Epithelial cell of esophagus (primary cell): ENCODE data around the gene CIDEC.
"Not testable (repeated sequence)": the region's sequence is repeated elsewhere in the genome, so short reads cannot be mapped to it uniquely, and the experiment has no call there.

Source experiments
- DNase-seq: peaks from one replicate; pipeline ENCODE4 v3.0.0; 2010; ENCODE audit warnings: low read depth
- H3K4me3 ChIP-seq: 2 replicates; pipeline ENCODE4 v1.5.1; 2011; ENCODE audit warnings: mild to moderate bottlenecking, low read length, control low read depth
- CTCF ChIP-seq: IDR thresholded peaks from 2 replicates; pipeline ENCODE4 v1.5.1; 2011; ENCODE audit warnings: low read depth, mild to moderate bottlenecking, low read length, control low read depth, inconsistent platforms; ENCODE audit not compliant: insufficient read depth; ENCODE audit errors: missing control alignments

The CIDEC gene

DNA sequence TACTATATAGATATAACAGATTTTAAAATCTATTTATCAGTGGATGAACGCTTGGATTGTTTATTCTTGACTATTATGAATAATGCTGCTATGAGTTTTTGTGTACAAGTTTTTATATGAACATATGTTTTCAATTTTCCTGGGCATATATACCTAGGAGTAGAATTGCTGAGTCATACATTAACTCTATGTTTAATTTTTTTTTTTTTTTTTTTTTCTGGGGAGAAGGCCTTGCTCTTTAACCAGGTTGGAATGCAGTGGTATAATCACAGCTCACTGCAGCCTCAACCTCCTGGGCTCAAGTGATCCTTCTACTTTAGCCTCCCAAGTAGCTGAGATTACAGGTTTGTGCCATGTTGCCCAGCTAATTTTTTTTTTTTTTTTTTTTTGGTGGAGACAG lies 9.1 kb downstream of the CIDEC start:
- DNase-seq, result peak; percentile 56
- no peak for TF ChIP-seq CTCF
- H3K4me3 ChIP-seq, result no peak overlapping the region

DNA sequence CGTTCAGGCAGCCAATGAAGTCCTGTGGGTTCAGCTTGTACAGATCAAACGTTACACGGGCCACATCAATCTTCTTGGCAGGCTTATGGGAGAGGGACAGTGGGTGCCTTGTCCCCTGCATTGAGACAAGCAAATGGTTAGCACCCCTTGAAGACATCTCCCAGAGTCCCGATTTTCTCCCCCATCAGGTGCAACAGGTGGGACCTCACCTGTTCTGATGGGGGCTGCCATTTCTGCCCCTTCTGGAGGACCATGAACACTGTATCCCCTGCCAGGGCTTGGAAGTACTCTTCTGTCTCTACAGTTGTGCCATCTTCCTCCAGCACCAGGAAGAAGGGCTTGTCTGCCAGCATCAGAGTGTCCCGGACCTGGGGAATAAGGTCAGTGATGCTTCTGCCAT lies 10.1 kb downstream of the CIDEC start:
- H3K4me3 ChIP-seq, result no peak overlapping the region
- no peak for TF ChIP-seq CTCF
- DNase-seq, result no peak

DNA sequence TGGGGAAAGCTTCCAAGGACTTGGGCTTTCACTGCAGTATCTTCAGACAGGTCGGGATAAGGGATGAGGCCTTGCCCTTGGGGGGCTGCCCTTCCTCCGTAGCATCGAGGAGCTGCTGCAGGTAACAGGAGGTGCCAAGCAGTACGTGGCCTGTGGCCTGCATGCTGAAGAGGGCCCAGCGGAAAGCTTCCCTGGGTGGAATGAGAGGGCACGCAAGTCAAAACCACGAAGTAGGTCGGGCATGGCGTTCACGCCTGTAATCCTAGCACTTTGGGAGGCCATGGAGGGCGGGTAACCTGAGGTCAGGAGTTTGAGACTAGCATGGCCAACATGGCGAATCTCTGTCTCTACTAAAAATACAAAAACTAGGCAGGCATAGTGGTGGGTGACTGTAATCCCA lies 12.9 kb downstream of the CIDEC start:
- no peak for DNase-seq
- no peak for TF ChIP-seq CTCF
- no peak overlapping the region for H3K4me3 ChIP-seq

DNA sequence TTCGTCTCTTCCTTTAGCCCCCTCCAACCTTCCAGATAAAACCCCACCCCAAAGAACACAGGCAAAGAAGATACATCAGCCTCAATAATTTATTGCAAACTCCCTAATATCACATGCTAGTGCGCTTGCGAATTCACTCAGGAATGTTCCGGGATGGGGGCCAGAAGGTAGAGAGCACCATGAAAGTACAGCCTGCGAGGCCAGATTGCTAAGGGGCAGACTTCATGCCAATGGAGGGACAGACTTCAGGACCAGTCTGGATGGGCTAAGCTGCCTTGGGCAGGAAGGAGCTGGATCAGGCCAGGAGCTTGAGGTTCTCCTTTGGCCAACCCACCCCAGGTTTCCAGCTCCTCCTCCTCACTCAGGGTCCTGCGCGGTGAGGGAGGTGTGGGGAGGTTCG lies 13.4 kb downstream of the CIDEC start:
- no peak for TF ChIP-seq CTCF
- DNase-seq, result peak; percentile 48
- no peak overlapping the region for H3K4me3 ChIP-seq

DNA sequence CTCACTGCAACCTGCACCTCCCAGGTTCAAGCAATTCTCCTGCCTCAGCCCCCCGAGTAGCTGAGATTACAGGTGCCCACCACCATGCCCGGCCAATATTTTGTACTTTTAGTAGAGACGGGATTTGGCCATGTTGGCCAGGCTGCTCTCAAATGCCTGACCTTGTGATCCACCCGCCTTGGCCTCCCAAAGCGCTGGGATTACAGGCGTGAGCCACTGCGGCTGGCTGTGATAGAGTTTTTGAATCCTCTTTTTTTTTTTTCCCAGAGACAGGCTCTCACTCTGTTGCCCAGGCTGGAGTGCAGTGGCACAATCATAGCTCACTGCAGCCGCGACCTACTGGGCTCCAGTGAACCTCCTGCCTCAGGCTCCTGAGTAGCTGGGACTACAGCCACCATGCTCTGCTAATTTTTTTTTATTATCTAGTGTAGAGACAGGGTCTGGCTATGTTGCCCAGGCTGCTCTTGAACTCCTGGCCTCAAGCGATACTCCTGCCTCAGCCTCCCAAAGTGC lies 14.9 kb downstream of the CIDEC start:
- DNase-seq, H3K4me3 ChIP-seq: not testable (repeated sequence)

- DNase-seq, result peak; percentile 76
- H3K4me3 ChIP-seq, result no peak overlapping the region
- no peak for TF ChIP-seq CTCF
Observed at GRCh38 chr3:9864200-9864927, 15.7 kb downstream of the CIDEC start.

DNA sequence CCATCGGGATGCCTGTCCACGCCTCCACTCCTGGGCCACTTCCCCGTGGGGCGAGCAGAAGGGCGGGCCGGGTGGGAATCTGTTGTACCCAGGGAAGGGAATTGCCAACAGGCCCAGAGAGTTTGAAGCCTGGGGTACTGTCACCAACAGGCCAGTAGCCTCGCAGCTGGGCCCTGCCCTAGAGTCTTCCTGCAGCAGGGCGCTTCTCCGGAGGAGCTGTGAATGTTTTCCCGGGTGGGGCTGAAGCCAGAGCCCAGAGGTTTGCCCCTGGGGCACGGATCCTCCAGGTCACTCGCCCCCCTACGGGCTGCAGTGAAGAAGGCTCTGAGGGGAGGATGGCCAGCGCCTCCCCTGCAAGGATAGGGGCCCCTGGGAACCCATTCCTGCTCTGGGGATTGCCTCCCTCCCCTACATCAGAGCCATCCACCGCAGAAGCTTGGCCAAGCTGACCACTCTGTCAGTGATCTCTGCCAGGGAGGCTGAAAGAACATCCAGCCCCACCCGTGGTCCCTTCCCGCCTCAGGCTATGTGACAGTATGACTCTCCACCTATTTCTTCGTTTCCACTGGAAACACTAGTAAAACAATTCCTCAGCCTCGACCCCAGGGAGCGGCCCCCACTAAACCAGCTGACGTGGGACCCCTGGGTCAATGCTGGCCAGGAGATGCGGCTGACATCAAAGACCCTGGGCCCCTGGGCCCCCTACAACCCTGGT lies 16.8 kb downstream of the CIDEC start:
- no peak for DNase-seq
- no peak for TF ChIP-seq CTCF
- H3K4me3 ChIP-seq, result no peak overlapping the region
